Epidermal melanocyte (primary cell): ENCODE data around the gene OS9.
"Not testable (repeated sequence)": the region's sequence is repeated elsewhere in the genome, so short reads cannot be mapped to it uniquely, and the experiment has no call there.

Experiments
- DNase-seq: peaks from one replicate; pipeline ENCODE4 v3.0.0; 2011; ENCODE audit warnings: low spot score; ENCODE audit not compliant: insufficient read length

Gene OS9, protein sequence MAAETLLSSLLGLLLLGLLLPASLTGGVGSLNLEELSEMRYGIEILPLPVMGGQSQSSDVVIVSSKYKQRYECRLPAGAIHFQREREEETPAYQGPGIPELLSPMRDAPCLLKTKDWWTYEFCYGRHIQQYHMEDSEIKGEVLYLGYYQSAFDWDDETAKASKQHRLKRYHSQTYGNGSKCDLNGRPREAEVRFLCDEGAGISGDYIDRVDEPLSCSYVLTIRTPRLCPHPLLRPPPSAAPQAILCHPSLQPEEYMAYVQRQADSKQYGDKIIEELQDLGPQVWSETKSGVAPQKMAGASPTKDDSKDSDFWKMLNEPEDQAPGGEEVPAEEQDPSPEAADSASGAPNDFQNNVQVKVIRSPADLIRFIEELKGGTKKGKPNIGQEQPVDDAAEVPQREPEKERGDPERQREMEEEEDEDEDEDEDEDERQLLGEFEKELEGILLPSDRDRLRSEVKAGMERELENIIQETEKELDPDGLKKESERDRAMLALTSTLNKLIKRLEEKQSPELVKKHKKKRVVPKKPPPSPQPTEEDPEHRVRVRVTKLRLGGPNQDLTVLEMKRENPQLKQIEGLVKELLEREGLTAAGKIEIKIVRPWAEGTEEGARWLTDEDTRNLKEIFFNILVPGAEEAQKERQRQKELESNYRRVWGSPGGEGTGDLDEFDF

DNA sequence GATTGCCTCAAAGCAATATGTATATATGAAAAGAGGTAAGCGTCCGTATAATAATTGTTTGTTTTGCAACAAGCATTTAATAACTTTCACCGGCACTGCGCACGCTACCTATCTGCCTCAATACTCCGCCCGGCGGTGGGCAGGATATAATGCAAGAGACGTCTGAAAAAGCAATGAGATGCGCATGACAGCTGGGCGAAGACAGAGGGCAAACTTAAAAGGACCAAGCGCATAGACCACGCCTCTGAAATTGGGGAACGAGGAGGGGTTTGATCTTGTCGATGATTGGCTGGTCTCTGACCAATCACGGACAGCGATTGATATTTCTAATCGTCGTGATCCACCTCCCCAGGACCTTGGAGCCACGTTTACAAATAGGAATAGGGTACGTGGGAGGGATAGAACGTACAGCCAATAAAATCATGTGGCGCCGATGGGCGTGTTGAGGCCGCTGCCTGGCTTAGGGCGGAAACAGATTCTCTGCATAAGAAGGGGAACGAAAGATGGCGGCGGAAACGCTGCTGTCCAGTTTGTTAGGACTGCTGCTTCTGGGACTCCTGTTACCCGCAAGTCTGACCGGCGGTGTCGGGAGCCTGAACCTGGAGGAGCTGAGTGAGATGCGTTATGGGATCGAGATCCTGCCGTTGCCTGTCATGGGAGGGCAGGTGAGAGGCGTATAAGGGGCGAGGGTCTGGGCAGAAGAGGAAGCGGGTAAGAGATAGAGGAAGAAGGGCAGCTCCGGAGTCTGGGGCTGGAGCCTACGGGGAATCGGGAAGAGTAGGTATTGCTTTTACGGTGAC lies at the start of gene OS9:
TSS of gene OS9 (plus strand) at position 474 of the 800 bp plus-strand sequence. CDS start at position 504, 30 bp downstream.
- DNase-seq = peak; percentile 92

DNA sequence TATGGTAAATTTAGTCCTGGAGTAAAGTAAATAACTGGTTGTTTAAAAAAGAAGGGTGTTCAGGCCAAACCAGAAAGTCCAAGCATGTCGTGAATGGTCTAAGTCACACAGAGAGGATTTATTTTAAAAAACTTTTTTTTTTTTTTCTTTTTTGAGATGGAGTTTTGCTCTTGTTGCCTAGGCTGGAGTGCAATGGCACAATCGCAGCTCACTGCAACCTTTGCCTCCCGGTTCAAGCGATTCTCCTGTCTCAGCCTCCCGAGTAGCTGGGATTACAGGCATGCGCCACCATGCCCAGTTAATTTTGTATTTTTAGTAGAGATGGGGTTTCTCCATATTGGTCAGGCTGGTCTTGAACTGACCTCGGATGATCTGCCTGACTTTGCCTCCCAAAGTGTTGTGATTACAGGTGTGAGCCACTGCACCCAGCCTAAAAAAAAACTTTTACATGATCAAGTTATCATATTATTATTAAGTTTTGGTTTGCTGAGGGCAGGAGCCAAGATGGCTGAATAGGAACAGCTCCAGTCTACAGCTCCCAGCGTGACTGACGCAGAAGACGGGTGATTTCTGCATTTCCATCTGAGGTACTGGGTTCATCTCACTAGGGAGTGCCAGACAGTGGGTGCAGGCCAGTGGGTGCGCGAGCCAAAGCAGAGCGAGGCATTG lies 47.8 kb upstream of the OS9 start:
- not testable (repeated sequence) for DNase-seq

DNA sequence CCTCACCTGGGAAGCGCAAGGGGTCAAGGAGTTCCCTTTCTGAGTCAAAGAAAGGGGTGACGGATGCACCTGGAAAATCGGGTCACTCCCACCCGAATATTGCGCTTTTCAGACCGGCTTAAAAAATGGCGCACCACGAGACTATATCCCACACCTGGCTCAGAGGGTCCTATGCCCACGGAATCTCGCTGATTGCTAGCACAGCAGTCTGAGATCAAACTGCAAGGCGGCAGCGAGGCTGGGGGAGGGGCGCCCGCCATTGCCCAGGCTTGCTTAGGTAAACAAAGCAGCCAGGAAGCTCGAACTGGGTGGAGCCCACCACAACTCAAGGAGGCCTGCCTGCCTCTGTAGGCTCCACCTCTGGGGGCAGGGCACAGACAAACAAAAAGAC lies 47.3 kb upstream of the OS9 start:
- not testable (repeated sequence) for DNase-seq

DNA sequence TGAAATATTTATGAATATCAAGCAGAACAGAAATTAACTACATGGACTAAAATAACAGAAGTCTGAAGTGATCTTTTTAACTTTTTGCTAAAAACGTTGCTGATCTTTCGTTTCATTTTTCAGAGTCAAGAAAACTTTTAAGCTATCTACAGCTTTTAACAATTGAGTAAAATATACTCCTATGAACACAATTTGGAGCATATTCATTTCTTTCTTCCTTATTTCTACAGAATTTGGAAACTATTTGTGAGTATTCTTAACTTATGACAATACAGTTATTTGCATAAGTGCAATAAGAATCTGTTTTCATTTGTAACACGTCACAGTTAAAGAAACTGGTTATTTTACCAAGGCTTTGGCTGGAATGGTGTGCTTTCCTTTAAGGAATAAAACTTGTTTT lies 39.9 kb upstream of the OS9 start:
- no peak for DNase-seq

DNA sequence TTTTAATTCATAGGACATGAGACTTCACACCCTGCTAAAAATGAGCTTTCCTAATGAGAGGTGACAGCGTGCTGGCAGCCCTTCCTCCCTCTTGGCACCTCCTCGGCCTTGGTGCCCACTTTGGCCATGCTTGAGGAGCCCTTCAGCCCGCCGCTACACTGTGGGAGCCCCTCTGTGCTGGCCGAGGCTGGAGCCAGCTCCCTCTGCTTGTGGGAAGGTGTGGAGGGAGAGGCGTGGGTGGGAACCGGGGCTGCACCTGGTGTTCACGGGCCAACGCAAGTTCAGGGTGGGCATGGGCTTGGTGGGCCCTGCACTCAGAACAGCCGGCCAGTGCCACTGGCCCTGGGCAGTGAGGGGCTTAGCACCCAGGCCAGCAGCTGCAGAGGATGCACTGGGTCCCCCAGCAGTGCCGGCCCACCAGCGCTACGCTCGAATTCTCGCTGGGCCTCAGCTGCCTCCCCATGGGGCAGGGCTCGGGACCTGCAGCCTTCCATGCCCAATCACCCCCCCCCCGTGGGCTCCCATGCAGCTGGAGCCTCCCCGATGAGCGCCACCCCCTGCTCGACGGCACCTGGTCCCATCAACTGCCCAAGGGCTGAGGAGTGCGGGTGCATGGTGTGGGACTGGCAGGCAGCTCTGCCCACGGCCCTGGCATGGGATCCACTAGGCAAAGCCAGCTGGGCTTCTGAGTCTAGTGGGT lies 38.2 kb upstream of the OS9 start:
- DNase-seq = no peak

DNA sequence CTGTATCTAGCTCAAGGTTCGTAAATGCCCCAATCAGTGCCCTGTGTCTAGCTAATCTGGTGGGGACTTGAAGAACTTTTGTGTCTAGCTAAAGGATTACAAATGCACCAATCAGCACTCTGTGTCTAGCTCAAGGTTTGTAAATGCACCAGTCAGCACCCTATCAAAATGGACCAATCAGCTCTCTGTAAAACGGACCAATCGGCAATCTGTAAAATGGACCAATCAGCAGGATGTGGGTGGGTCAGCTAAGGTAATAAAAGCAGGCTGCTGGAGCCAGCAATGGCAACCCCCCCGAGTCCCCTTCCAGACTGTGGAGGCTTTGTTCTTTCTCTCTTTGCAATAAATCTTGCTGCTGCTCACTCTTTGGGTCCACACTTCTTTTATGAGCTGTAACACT lies 37.5 kb upstream of the OS9 start:
- DNase-seq = not testable (repeated sequence)

DNA sequence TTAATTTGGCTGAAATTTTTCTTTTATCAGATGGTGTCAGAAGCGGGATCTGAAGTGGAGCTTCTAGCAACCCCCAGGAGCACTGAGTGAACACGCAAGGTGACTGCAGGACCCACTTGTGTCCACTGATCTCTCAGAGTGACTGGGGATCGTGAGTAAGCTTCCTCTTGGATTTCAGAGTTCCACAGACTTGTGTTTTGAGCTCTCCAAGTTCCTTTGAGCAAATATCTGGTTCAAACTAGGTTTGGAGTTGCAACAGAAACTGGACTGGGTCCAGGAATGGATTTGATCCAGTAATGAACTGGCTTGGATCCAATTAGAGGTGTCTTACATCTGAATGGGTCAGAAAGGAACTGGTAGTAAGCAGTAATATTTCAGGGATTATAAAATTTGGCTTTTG lies 36.2 kb upstream of the OS9 start:
- DNase-seq = no peak

DNA sequence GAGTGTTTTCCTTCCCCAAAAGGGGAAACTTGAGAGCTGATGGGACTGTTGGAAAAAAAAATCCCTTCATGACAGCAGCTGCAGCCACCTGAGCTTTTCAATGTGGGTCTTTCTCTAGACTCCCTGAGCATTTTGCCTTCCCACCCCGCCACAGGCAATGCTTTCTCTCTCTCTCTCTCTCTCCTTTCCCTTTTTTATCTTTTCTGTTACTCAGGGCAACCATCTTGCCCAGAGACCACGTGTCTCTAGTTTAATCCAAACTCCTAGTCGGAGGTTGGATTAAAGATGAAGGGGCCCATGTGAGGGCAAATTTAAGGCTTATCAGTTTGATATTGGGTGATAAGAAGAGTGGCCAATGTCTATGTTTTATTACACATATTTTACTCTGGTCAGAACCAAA lies 35.0 kb upstream of the OS9 start:
- no peak for DNase-seq

DNA sequence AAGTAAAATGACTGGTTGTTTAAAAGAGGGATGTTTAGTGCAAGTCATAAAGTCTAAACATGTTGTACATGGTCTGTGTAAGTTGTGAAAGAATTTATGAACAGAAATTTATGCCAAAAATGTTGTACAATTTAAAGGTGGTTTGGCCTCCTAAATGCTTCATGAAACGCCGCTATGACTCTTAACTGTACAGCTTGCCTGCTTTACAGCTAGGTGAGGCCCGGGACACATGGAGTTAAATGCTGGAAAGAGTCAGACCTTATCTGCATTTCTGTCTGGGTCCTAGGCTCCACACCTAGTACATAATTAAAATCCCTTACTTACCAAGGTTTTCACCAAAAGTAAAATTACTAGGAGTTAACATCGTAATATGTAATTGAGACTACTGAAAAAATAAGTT lies 32.6 kb upstream of the OS9 start:
- DNase-seq = no peak

DNA sequence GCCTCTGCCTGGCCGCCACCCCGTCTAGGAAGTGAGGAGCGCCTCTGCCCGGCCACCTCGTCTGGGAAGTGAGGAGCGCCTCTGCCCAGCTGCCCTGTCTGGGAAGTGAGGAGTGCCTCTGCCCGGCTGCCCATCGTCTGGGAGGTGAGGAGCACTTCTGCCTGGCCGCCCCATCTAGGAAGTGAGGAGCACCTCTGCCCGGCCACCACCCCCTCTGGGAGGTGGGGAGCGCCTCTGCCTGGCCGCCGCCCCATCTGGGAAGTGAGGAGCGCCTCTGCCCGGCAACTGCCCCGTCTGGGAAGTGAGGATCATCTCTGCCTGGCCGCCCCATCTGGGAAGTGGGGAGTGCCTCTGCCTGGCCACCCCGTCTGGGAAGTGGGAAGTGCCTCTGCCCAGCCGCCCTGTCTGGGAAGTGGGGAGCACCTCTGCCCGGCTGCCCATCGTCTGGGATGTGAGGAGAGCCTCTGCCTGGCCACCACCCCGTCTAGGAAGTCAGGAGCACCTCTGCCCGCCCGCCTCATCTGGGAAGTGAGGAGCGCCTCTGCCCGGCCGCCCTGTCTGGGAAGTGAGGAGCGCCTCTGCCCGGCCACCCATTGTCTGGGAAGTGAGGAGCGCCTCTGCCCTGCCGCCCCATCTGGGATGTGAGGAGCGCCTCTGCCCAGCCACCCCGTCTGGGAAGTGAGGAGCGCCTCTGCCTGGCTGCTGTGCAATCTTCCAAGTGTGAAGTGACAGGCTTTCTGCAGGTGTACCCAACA lies 28.7 kb upstream of the OS9 start:
- DNase-seq = not testable (repeated sequence)

DNA sequence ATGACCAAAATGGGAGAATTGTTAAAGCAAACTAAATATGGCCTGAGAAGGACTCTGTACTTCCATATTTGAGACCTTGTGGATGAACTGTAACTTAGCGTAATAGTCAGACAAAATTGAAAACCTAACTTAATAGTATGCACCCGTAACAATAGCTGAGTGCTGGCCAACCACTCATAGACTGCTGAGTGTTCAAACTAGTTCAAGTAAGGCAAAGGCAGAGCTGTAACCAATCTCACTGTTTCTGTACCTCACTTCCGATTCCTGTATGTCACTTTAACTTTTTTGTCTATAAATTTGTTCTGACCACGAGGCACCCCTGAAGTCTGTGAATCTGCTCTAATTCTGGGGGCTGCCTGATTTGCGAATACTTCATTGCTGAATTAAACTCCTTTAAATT lies 27.0 kb upstream of the OS9 start:
- no peak for DNase-seq

DNA sequence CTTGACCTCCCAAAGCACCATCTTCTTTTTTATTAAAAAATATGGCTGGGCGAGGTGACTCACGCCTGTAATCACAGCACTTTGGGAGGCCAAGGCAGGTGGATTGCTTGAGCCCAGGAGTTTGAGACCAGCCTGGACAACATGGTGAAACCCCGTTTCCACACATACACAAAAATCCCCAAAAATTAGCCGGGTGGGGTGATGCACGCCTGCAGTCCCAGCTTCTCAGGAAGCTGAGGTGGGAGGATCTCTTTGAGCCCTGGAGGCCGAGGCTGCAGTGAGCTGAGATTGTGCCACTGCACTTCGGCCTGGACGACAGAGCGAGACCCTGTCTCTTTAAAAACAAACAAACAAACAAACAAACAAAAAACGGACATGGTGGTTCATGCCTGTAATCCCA lies 24.2 kb upstream of the OS9 start:
- DNase-seq = not testable (repeated sequence)

DNA sequence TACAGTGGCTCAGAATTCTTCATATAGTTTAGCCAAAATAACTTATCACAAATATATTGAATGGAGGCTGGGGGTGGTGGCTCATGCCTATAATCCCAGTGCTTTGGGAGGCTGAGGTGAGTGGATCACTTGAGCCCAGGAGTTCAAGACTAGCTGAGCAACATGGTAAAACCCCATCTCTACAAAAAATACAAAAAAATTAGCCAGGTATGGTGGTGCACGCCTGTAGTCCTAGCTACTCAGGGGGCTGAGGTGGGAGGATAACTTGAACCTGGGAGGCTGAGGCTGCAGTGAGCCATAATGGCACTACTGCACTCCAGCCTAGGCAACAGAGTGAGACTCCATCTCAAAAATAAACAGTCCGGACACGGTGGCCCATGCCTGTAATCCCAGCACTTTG lies 22.1 kb upstream of the OS9 start:
- DNase-seq = not testable (repeated sequence)

DNA sequence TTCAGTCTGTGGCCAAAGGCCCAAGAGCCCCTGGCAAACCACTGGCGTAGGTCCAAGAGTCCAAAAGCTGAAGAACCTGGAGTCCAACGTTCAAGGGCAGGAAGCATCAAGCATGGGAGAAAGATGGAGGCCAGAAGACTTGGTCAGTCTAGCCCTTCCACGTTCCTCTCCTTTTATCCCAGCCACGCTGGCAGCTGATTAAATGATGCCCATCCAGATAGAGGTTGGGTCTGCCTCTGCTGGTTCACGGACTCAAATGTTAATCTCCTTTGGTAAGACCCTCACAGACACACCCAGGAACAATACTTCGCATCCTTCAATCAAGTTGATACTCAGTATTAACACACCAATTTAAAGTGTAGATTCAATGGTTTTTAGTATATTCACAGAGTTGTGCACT lies 21.1 kb upstream of the OS9 start:
- no peak for DNase-seq

DNA sequence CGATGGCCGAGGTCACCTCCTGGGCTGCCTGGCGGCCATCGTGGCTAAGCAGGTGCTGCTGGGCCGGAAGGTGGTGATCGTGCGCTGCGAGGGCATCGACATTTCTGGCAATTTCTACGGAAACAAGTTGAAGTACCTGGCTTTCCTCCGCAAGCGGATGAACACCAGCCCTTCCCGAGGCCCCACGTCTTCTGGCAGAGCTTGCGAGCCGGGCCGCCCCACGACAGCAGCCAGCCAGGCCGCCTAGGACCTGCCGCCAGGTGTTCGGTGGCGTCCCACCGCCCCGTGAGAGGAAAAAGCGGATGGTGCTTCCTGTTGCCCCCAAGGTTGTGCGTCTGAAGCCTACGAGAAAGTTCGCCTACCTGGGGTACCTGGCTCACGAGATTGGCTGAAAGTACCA lies 19.2 kb upstream of the OS9 start:
- no peak for DNase-seq

DNA sequence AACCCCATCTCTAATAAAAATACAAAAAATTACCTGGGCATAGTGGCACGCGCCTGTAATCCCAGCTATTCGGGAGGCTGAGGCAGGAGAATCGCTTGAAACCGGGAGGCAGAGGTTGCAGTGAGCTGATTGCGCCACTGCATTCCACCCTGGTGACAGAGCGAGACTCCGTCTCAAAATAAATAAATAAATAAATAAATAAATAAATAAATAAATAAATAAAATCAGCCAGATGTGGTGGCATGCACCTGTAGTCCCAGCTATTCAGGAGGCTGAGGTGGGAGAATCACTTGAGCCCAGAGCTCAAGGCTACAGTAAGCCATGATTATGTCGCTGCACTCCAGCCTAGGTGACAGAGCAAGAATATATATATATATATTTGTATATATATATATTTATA lies 16.0 kb upstream of the OS9 start:
- not testable (repeated sequence) for DNase-seq

DNA sequence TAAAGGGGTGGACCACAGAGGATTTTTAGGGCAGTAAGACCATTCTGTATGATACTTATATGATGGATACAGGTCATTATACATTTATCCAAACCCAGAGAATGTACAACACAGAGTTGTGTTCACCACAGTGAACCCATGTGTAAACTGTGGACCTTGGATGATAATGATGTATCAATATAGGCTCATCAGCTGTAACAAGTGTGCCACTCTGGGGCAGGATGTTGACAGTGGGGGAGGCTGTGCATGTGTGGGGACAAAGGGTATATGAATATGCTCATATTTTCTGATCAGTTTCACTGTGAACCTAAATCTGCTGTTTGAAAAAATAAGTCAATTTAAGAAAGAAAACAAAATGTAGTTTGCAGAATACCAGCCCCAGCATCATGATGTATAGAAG lies 14.2 kb upstream of the OS9 start:
- no peak for DNase-seq

DNA sequence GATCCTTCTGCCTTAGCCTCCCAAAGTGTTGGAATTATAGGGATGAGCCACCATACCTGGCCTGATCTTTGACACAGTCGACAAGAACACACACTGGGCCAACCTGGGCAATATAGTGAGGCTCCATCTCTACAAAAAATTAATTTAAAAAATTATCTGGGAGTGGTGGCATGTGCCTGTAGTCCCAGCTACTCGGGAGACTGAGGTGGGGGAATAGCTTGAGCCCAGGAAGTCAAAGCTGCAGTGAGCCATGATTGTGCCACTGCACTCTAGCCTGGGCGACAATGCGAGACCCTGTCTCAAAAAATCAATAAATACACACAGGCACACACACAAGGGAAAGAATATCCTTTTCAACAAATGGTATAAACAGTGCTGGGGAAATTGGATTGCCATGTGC lies 6.1 kb upstream of the OS9 start:
- DNase-seq = no peak

DNA sequence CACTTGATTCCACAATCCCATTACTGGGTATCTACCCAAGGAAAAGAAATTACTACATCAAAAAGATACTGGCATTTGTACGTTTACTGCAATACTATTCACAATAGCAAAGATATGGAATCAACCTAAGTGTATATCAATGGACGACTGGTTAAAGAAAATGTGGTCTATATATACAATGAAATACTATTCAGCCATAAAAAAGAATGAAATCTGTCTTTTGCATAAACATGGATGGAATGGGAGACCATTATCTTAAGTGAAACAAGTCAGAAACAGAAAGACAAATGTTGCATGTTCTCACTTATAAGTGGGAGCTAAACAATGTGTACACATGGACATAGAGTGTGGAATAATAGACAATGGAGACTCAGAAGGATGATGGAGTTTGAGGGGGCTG lies 5.0 kb upstream of the OS9 start:
- DNase-seq = no peak

DNA sequence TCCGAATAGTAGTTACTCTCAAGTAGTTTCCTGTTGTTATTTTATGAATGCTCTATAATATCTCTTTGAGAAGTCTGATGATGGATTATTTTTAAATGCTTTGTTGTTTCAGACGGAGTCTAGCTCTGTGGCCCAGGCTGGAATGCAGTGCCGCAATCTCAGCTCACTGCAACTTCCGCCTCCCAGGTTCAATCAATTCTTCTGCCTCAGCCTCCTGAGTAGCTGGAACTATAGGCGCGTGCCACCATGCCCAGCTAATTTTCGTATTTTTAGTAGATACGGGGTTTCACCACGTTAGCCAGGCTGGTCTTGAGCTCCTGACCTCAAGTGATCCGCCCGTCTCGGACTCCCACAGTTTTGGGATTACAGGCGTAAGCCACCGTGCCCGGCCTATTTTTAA lies 1.4 kb upstream of the OS9 start:
- DNase-seq = no peak
